ENCODE results near the gene RFNG. TPM values are rescaled to one million over a fixed set of nuclear protein-coding genes. Genes with fewer than 3 reads are reported as not detected.

Gene RFNG
- total RNA-seq, 1 donor from 2014 or later, result 72.3 TPM

DNA sequence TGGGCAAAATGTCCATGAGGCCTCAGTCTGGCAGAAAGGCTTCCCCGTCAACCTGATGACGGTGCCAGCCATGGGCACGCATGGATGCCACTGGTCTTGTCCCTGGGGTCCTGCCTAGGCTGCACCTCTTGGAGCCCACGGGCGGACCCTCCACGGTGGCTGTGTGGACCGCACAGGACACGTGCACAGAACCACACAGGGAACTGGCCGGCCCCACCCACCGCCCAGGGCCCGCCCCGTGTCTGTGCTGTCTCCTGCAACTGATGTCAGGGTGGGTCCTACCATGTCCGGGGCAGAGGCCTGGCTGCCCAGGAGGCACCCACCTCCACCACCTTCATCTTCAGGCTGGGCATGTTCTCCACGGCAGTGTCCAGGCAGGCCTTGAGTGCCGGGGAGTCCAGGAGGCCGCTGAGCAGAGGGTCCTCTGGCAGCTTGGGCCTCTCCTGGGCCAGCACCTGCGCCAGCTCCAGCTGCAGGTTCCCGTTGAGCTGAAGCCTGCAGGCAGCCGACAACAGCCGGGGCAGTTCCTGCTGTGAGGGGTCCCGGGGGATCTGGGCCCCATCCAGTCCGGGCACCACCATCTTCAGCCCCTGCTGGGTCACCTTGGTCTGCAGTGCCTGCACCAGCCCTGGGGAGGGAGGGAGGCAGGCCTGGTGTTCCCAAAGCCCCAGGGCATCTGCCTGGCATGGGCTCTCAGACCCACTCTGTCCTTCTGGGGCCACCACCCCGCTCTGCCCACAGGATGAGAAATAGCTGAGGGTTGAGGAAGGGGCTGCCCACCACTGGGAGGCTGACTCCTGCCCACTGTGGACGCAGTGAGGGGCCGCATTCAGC is 34.5 kb upstream of the RFNG start:
- peaks cover 8% of the 10 kb centered on the region for H3K36me3 ChIP-seq (ENCODE audit: control insufficient read depth, insufficient read depth, low read length)
- TF ChIP-seq, protein P1, sequence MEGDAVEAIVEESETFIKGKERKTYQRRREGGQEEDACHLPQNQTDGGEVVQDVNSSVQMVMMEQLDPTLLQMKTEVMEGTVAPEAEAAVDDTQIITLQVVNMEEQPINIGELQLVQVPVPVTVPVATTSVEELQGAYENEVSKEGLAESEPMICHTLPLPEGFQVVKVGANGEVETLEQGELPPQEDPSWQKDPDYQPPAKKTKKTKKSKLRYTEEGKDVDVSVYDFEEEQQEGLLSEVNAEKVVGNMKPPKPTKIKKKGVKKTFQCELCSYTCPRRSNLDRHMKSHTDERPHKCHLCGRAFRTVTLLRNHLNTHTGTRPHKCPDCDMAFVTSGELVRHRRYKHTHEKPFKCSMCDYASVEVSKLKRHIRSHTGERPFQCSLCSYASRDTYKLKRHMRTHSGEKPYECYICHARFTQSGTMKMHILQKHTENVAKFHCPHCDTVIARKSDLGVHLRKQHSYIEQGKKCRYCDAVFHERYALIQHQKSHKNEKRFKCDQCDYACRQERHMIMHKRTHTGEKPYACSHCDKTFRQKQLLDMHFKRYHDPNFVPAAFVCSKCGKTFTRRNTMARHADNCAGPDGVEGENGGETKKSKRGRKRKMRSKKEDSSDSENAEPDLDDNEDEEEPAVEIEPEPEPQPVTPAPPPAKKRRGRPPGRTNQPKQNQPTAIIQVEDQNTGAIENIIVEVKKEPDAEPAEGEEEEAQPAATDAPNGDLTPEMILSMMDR (IDR thresholded peaks at IDR 0.05; ENCODE audit: insufficient read depth, low read length, poor library complexity, severe bottlenecking), result no peak
- no peak for DNase-seq (ENCODE audit: low read depth)
- no peak overlapping the region for H3K4me3 ChIP-seq (ENCODE audit: low read depth, low read length)
- H3K27me3 ChIP-seq (ENCODE audit: control insufficient read depth, insufficient read depth, low read length), result no peaks in the 10 kb centered on the region

DNA sequence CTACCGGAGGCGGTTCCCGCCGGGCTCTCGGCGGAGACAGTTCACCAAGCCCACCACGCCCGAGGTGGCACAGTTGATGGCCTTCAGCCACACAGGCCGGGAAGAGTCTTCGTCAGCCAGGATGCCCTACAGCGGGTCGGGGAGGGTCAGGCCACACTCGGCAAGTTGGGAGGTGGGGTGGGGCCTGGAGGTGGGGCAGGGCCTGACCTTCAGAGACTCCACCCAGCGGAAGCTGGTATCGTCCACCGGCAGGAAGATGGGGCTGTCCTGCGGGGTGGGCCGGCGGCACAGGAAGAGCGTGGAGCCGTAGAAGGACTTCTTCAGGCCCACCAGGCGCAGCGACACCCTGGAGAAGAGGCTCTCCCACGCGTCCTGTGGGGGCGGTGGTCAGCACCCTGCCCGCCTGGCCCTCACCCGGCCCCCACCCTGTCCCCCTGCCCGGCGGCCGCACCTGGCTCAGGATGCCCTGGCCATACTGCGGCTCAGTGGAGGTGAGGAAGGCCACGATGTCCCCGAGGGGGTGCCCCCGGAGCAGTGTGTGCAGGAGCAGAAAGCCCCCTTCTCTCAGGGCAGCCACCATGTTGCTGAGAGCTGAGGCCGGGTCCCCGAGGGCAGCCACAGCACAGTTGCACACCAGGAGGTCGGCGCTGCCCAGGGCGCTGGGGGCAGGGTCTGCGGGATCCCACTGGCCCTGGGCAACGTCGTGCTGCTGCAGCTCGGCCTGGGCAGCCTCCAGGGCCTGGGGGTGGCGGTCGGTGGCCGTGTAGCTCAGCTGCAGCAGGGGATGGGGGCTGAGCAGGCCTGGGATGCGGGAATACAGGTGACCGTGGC is 33.6 kb upstream of the RFNG start:
- peaks cover 9% of the 10 kb centered on the region for H3K36me3 ChIP-seq (ENCODE audit: control insufficient read depth, insufficient read depth, low read length)
- no peak for DNase-seq (ENCODE audit: low read depth)
- TF ChIP-seq, protein P1 (IDR thresholded peaks at IDR 0.05; ENCODE audit: insufficient read depth, low read length, poor library complexity, severe bottlenecking), result no peak
- no peaks in the 10 kb centered on the region for H3K27me3 ChIP-seq (ENCODE audit: control insufficient read depth, insufficient read depth, low read length)
- H3K4me3 ChIP-seq (ENCODE audit: low read depth, low read length), result no peak overlapping the region

DNA sequence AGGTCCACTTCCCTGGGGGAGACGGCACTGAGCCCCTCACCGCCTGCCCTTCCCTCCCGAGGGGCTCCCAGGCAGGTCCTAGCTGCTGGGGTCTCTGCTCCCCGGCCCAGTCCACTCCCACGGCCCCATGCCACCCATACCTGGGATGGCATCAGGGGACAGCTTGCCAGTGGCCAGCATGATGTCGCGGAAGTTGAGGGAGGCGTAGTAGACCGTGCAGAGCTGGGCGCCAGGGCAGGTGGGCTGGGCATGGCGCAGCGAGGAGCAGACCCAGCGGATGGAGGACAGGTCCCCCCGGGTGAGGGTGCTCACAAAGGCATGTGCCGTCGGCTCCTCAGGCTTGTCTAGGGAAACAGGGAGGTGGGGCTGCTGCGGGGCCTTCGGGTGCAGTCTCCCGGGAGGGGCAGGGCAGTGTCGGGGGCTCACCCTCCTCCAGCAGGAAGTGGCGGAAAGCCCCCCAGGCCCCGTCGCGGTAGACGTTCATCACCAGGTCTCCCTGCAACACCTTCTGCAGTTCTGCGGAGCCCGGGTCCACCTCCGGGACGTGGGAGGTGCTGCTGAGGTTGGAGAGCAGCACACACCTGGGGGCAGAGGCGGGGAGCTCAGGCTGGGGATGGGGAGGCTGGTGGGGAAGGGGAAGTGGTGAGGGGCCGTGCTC is 32.9 kb upstream of the RFNG start:
- H3K27me3 ChIP-seq (ENCODE audit: control insufficient read depth, insufficient read depth, low read length), result no peaks in the 10 kb centered on the region
- TF ChIP-seq, protein P1 (IDR thresholded peaks at IDR 0.05; ENCODE audit: insufficient read depth, low read length, poor library complexity, severe bottlenecking), result no peak
- DNase-seq (ENCODE audit: low read depth), result no peak
- no peak overlapping the region for H3K4me3 ChIP-seq (ENCODE audit: low read depth, low read length)
- peaks cover 9% of the 10 kb centered on the region for H3K36me3 ChIP-seq (ENCODE audit: control insufficient read depth, insufficient read depth, low read length)

DNA sequence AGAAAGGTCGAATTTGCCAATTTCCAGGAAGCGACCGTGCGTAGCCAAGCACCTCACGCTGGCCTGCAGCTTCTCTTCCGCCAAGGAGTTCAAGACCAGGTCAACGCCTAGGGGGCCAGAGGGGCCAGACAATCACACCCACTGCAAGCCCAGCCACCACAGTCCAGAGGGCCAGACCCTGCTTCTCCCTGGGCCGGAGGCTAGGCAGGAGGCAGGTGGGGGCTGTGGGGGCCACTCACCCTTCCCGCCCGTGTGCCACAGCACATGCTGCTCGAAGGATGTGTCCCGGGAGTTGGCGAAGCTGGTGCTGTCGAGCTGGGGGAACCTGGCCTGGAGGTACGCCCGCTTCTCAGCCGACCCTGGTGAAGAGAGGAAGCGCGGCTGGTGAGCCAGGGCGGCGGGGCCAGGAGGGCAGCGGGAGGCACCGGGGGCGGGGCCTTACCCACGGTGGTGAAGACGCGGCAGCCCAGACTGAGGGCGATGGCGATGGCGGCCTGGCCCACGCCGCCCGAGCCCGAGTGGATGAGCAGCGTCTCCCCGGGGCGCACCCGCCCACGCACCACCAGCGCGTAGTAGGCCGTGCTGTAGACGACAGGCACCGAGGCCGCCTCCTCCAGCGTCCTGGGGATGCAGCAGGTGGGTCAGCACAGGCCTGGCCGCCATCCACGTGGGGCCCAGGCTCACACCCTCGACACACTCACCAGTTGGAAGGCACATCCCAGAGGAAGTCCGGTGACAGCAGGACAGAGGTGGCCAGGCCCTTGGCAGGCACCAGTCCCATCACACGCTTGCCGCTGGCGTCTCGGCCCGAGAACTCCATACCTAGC is 32.1 kb upstream of the RFNG start:
- TF ChIP-seq, protein P1 (IDR thresholded peaks at IDR 0.05; ENCODE audit: insufficient read depth, low read length, poor library complexity, severe bottlenecking), result no peak
- DNase-seq (ENCODE audit: low read depth), result no peak
- no peak overlapping the region for H3K4me3 ChIP-seq (ENCODE audit: low read depth, low read length)
- peaks cover 11% of the 10 kb centered on the region for H3K36me3 ChIP-seq (ENCODE audit: control insufficient read depth, insufficient read depth, low read length)
- H3K27me3 ChIP-seq (ENCODE audit: control insufficient read depth, insufficient read depth, low read length), result no peaks in the 10 kb centered on the region

DNA sequence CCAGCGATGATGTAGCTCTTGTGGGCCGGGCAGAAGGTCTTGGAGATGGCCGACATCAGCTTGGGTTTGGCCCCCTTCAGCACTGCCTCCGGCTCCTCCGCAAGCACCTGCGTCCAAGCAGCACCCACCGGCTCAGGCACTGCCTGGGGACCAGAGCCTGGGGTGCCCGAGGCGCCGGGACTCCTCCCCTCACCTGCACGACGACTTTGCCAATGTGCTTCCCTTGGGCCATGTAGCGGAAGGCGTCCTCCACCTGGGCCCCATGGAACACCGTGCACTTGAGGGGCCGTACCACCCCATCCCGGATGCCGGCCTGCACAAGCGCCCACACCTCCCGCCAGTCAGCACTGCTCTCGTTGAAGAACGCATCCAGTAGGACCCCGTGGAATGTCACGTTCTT is 31.4 kb upstream of the RFNG start:
- no peak for DNase-seq (ENCODE audit: low read depth)
- TF ChIP-seq, protein P1 (IDR thresholded peaks at IDR 0.05; ENCODE audit: insufficient read depth, low read length, poor library complexity, severe bottlenecking), result no peak
- Histone ChIP-seq H3K27me3 (ENCODE audit: control insufficient read depth, insufficient read depth, low read length) (no peaks in the 10 kb centered on the region), H3K4me3 (ENCODE audit: low read depth, low read length) (no peak overlapping the region), H3K36me3 (ENCODE audit: control insufficient read depth, insufficient read depth, low read length) (peaks cover 11% of the 10 kb centered on the region)
